SU-DHL-6 (cell line): ENCODE measurements around the gene SH3TC2.

Source experiments
- H2AFZ ChIP-seq: fragments of 200-600 bp; sonication (generic); 2 replicates; pipeline ENCODE4 v1.6.1; 2014; ENCODE audit warnings: low read depth, mild to moderate bottlenecking, moderate library complexity, mixed read lengths, antibody characterized with exemption, low read length; ENCODE audit not compliant: severe bottlenecking
- H3F3A ChIP-seq: fragments of 200-600 bp; shearing (Covaris generic); 2 replicates; pipeline ENCODE4 v1.6.0; 2016; ENCODE audit warnings: antibody characterized with exemption, mild to moderate bottlenecking; ENCODE audit not compliant: insufficient read depth
- H3K27ac ChIP-seq: fragments of 200-600 bp; sonication (generic); 2 replicates; pipeline ENCODE4 v1.5.1; 2016; ENCODE audit warnings: low read depth, mild to moderate bottlenecking, low read length, moderate library complexity, mixed read lengths
- H3K27me3 ChIP-seq: fragments of 200-600 bp; sonication (generic), shearing (Covaris generic); 2 replicates; pipeline ENCODE4 v1.6.0; 2014; ENCODE audit warnings: mild to moderate bottlenecking, low read length
- H3K36me3 ChIP-seq: fragments of 200-600 bp; sonication (generic); 2 replicates; pipeline ENCODE4 v1.6.1; 2014; ENCODE audit warnings: mild to moderate bottlenecking, low read length, mixed read lengths
- H3K4me2 ChIP-seq: fragments of 300-600, 200-600 bp; shearing (Covaris generic), sonication (generic); 2 replicates; pipeline ENCODE4 v1.6.0; 2014; ENCODE audit warnings: low read length, low read depth, mild to moderate bottlenecking; ENCODE audit not compliant: poor library complexity, severe bottlenecking
- H3K4me3 ChIP-seq: fragments of 200-600 bp; sonication (generic); 2 replicates; pipeline ENCODE4 v1.5.1; 2014; ENCODE audit warnings: antibody characterized with exemption, low read length, mild to moderate bottlenecking, mixed read lengths; ENCODE audit not compliant: insufficient read depth, poor library complexity, severe bottlenecking
- H3K79me2 ChIP-seq: fragments of 200-600 bp; sonication (generic); 2 replicates; pipeline ENCODE4 v1.6.1; 2014; ENCODE audit warnings: mild to moderate bottlenecking, low read length, moderate library complexity; ENCODE audit not compliant: insufficient read depth
- H3K9ac ChIP-seq: fragments of 200-600 bp; sonication (generic); 2 replicates; pipeline ENCODE4 v1.7.0; 2014; ENCODE audit warnings: mild to moderate bottlenecking, low read length
- H3K9me2 ChIP-seq: fragments of 200-600 bp; sonication (generic); replicated peaks from 2 replicates; pipeline ENCODE4 v1.6.1; 2014; ENCODE audit warnings: low read length; ENCODE audit not compliant: insufficient read depth
- H3K9me3 ChIP-seq: fragments of 200-600 bp; sonication (generic); 2 replicates; pipeline ENCODE4 v1.6.1; 2014; ENCODE audit warnings: low read length, mixed read lengths; ENCODE audit not compliant: insufficient read depth
- H4K20me1 ChIP-seq: fragments of 200-600 bp; sonication (generic); 2 replicates; pipeline ENCODE4 v1.6.1; 2014; ENCODE audit warnings: low read depth, mild to moderate bottlenecking, antibody characterized with exemption, low read length, moderate library complexity, mixed read lengths
- EZH2phosphoT487 ChIP-seq: fragments of 200-600 bp; sonication (generic), shearing (Covaris generic); conservative IDR thresholded peaks from 2 replicates; pipeline ENCODE4 v1.6.1; 2018; ENCODE audit warnings: mild to moderate bottlenecking, antibody characterized with exemption, low read length, moderate library complexity, mixed read lengths
- TF ChIP-seq, protein P1 (sequence below): fragments of 200-600 bp; sonication (generic); IDR thresholded peaks from one replicate; pipeline ENCODE4 v1.5.1; 2017; ENCODE audit warnings: antibody characterized with exemption, mild to moderate bottlenecking, low read length, moderate library complexity; ENCODE audit not compliant: insufficient read depth, poor library complexity, severe bottlenecking

SH3TC2 gene

DNA sequence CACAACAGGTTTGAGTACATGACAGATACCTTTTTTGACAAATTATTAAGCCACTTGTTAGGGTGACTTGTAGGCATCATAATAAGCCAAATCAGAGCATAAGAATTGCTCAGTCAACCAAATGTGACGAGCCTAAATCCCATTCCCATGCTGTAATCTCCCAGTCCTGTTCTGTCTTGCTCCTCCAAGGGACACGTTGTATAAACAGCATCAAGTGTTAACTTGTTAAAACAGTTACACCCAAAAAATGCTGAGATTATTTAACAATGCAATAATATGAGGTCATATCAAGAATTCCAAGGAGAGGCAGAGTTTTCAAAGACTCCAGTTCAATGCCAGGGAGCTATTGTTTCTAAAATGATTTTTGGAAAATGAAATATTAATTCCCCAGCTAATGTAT lies 76.2 kb downstream of the SH3TC2 start:
- H3K36me3 ChIP-seq: no peaks in the 10 kb centered on the region
- no peak overlapping the region for H2AFZ ChIP-seq
- H3K27me3 ChIP-seq: no peaks in the 10 kb centered on the region
- TF ChIP-seq, protein P1, sequence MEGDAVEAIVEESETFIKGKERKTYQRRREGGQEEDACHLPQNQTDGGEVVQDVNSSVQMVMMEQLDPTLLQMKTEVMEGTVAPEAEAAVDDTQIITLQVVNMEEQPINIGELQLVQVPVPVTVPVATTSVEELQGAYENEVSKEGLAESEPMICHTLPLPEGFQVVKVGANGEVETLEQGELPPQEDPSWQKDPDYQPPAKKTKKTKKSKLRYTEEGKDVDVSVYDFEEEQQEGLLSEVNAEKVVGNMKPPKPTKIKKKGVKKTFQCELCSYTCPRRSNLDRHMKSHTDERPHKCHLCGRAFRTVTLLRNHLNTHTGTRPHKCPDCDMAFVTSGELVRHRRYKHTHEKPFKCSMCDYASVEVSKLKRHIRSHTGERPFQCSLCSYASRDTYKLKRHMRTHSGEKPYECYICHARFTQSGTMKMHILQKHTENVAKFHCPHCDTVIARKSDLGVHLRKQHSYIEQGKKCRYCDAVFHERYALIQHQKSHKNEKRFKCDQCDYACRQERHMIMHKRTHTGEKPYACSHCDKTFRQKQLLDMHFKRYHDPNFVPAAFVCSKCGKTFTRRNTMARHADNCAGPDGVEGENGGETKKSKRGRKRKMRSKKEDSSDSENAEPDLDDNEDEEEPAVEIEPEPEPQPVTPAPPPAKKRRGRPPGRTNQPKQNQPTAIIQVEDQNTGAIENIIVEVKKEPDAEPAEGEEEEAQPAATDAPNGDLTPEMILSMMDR: no peak
- no peak for TF ChIP-seq EZH2phosphoT487
- no peaks in the 10 kb centered on the region for H3K9me3 ChIP-seq
- H3F3A ChIP-seq: no peaks in the 10 kb centered on the region
- no peak overlapping the region for H3K4me3 ChIP-seq
- H4K20me1 ChIP-seq: no peaks in the 10 kb centered on the region
- no peaks in the 10 kb centered on the region for H3K9me2 ChIP-seq
- no peaks in the 10 kb centered on the region for H3K79me2 ChIP-seq
- H3K4me2 ChIP-seq: no peak overlapping the region
- H3K9ac ChIP-seq: no peak overlapping the region
- no peak overlapping the region for H3K27ac ChIP-seq

DNA sequence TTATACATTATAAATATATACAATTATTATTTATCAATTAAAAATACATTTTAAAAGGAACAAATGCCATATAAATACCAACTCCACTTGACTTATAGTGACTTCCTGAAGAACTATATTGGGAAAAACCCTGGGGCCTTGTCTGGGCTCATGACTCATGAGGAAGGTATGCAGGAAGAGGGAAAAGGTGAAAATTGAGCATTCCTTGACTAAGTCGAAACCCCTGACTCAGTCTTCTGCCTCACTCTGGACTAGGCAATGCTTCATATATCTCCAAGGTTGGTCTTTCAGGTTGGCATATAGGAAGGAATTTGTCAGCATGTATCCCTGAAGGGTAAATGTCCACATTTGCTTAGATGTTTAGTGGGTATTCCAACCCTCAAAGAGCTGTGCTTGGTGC lies 78.5 kb downstream of the SH3TC2 start:
- Histone ChIP-seq H2AFZ (no peak overlapping the region), H4K20me1 (no peaks in the 10 kb centered on the region), H3K27me3 (no peaks in the 10 kb centered on the region), H3K9me3 (no peaks in the 10 kb centered on the region), H3K27ac (no peak overlapping the region), H3F3A (no peaks in the 10 kb centered on the region), H3K4me2 (no peak overlapping the region), H3K4me3 (no peak overlapping the region), H3K9ac (no peak overlapping the region), H3K79me2 (no peaks in the 10 kb centered on the region), H3K36me3 (no peaks in the 10 kb centered on the region), H3K9me2 (no peaks in the 10 kb centered on the region)
- TF ChIP-seq EZH2phosphoT487: no peak
- TF ChIP-seq, protein P1: no peak

DNA sequence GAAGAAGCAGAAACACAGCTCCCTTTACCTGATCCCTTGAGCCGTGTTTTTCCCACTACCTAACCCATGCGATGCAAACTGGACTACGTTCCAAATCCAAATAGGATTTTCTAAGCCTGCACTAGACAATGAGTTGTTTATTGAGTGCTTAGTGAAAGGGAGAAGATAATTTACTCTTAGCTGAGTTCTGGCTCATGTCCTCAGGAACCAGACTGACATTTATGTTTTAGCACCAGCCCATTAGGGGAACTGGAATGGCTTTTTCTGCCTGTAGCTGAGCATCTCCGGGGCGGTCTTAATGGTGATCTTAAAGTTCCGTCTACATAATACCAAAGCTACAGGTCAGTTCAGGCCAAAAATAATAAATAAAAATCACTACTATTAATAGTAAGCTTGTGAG lies 81.5 kb downstream of the SH3TC2 start:
- H3K4me2 ChIP-seq: no peak overlapping the region
- TF ChIP-seq, protein P1: no peak
- TF ChIP-seq EZH2phosphoT487: no peak
- H2AFZ ChIP-seq: no peak overlapping the region
- H3F3A ChIP-seq: no peaks in the 10 kb centered on the region
- no peak overlapping the region for H3K27ac ChIP-seq
- H3K9me2 ChIP-seq: no peaks in the 10 kb centered on the region
- no peaks in the 10 kb centered on the region for H3K36me3 ChIP-seq
- H4K20me1 ChIP-seq: no peaks in the 10 kb centered on the region
- no peak overlapping the region for H3K9ac ChIP-seq
- no peak overlapping the region for H3K4me3 ChIP-seq
- H3K79me2 ChIP-seq: no peaks in the 10 kb centered on the region
- H3K27me3 ChIP-seq: no peaks in the 10 kb centered on the region
- H3K9me3 ChIP-seq: no peaks in the 10 kb centered on the region

DNA sequence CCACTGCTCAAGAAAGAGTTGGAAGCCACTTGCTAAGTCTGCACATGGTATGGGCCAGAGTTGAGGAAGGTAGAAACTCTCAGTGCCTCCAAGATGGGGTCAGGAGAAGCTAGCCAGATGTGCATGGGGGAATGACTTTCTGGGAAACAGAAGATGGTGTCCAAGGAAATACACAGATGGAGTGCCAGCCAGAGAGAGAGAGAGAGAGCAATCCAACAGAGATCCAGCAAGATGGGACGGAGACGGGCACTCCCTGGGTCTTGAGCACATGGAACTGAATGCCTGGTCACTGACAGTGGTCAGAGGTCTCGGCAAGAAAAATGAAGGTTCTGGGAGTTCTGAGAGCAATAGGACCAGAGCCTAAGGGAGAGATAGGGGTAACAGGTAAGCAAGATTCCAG lies 82.1 kb downstream of the SH3TC2 start:
- no peaks in the 10 kb centered on the region for H3K36me3 ChIP-seq
- no peaks in the 10 kb centered on the region for H3F3A ChIP-seq
- H3K4me3 ChIP-seq: no peak overlapping the region
- no peaks in the 10 kb centered on the region for H3K9me3 ChIP-seq
- H3K79me2 ChIP-seq: no peaks in the 10 kb centered on the region
- no peak overlapping the region for H3K27ac ChIP-seq
- H4K20me1 ChIP-seq: no peaks in the 10 kb centered on the region
- no peaks in the 10 kb centered on the region for H3K9me2 ChIP-seq
- no peak overlapping the region for H3K4me2 ChIP-seq
- no peak overlapping the region for H3K9ac ChIP-seq
- H3K27me3 ChIP-seq: no peaks in the 10 kb centered on the region
- TF ChIP-seq, protein P1: no peak
- no peak for TF ChIP-seq EZH2phosphoT487
- no peak overlapping the region for H2AFZ ChIP-seq
